Activated naive CD8-positive, alpha-beta T cell treated with anti-CD3 and anti-CD28 coated beads, Interleukin-2, amount 50 U/mL, for 24 hours (primary cell): ENCODE data around the gene SLC47A2.

Experiments
- ATAC-seq: fragments of 150-1000 bp; cut with Tn5 transposase; one replicate; pipeline ENCODE4 v1.10.0; 2021
- DNase-seq: peaks from one replicate; pipeline ENCODE4 v3.0.0; 2021
- H3K27ac Mint-ChIP-seq: one replicate; pipeline ENCODE4 v1.8.0; 2021; ENCODE audit warnings: mild to moderate bottlenecking, mixed read lengths
- H3K27me3 Mint-ChIP-seq: one replicate; pipeline ENCODE4 v1.8.0; 2021; ENCODE audit warnings: mixed read lengths
- H3K36me3 Mint-ChIP-seq: one replicate; pipeline ENCODE4 v1.8.0; 2021; ENCODE audit warnings: low read depth, mixed read lengths
- H3K4me1 Mint-ChIP-seq: one replicate; pipeline ENCODE4 v1.8.0; 2021; ENCODE audit warnings: mixed read lengths
- H3K4me3 Mint-ChIP-seq: one replicate; pipeline ENCODE4 v1.8.0; 2021; ENCODE audit warnings: mild to moderate bottlenecking, moderate library complexity, mixed read lengths
- H3K9me3 Mint-ChIP-seq: one replicate; pipeline ENCODE4 v1.8.0; 2021; ENCODE audit warnings: mixed read lengths

SLC47A2 gene

GRCh38 chr17:19752216-19753050 lies 36.0 kb upstream of the SLC47A2 start:
- no peak overlapping the region for H3K4me3 Mint-ChIP-seq
- no peak overlapping the region for H3K27ac Mint-ChIP-seq

GRCh38 chr17:19750835-19751234 lies 34.5 kb upstream of the SLC47A2 start:
- no peak overlapping the region for H3K27ac Mint-ChIP-seq
- peaks cover 11% of the 10 kb centered on the region for H3K27me3 Mint-ChIP-seq
- peaks cover 18% of the 10 kb centered on the region for H3K4me1 Mint-ChIP-seq
- no peaks in the 10 kb centered on the region for H3K36me3 Mint-ChIP-seq
- no peaks in the 10 kb centered on the region for H3K9me3 Mint-ChIP-seq
- DNase-seq, result no peak
- H3K4me3 Mint-ChIP-seq, result no peak overlapping the region
- no peak for ATAC-seq

More at GRCh38 chr17:19752216-19753050, 36.0 kb upstream of the SLC47A2 start:
- Mint-ChIP-seq H3K4me1 (peaks cover 24% of the 10 kb centered on the region), H3K36me3 (no peaks in the 10 kb centered on the region), H3K9me3 (no peaks in the 10 kb centered on the region), H3K27me3 (peaks cover 15% of the 10 kb centered on the region)
- DNase-seq (no peak), ATAC-seq (no peak)

DNA sequence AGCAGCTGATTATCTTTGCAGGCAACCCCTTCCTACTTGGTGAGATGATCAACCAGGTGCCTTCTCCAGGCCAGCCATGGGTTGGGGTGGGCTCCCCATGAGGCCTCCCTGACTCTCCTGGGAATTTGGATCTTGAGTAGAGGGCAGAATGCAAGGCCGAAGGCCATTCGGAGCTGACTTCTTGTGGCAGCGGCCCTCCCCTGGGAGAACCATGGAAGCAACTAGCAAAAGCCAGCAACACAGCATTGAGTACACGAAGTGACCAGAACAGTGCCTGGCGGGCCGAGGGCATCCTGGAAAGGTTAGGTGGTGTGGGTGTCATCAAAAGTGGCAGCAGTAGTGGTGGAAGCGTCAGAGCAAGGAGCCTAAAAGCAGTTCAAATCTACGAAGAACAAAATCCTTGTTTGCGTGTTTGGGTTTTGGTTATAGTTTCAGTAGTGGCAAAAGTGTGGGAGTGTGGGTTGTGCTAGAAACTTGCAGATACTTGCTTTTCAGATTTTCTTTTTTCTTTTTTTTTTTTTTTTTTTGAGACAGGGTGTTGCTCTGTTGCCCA lies 33.7 kb upstream of the SLC47A2 start:
- ATAC-seq, result no peak
- Mint-ChIP-seq H3K36me3 (no peaks in the 10 kb centered on the region), H3K9me3 (no peaks in the 10 kb centered on the region), H3K4me3 (no peak overlapping the region), H3K4me1 (peaks cover 14% of the 10 kb centered on the region), H3K27me3 (peaks cover 9% of the 10 kb centered on the region), H3K27ac (no peak overlapping the region)
- DNase-seq, result no peak

- no peak overlapping the region for H3K4me3 Mint-ChIP-seq
- no peaks in the 10 kb centered on the region for H3K9me3 Mint-ChIP-seq
- no peak overlapping the region for H3K27ac Mint-ChIP-seq
- H3K4me1 Mint-ChIP-seq, result peaks cover 8% of the 10 kb centered on the region
- ATAC-seq (no peak), DNase-seq (no peak)
- no peaks in the 10 kb centered on the region for H3K36me3 Mint-ChIP-seq
- peaks cover 9% of the 10 kb centered on the region for H3K27me3 Mint-ChIP-seq
Measured at GRCh38 chr17:19748807-19749193, 32.4 kb upstream of the SLC47A2 start.

DNA sequence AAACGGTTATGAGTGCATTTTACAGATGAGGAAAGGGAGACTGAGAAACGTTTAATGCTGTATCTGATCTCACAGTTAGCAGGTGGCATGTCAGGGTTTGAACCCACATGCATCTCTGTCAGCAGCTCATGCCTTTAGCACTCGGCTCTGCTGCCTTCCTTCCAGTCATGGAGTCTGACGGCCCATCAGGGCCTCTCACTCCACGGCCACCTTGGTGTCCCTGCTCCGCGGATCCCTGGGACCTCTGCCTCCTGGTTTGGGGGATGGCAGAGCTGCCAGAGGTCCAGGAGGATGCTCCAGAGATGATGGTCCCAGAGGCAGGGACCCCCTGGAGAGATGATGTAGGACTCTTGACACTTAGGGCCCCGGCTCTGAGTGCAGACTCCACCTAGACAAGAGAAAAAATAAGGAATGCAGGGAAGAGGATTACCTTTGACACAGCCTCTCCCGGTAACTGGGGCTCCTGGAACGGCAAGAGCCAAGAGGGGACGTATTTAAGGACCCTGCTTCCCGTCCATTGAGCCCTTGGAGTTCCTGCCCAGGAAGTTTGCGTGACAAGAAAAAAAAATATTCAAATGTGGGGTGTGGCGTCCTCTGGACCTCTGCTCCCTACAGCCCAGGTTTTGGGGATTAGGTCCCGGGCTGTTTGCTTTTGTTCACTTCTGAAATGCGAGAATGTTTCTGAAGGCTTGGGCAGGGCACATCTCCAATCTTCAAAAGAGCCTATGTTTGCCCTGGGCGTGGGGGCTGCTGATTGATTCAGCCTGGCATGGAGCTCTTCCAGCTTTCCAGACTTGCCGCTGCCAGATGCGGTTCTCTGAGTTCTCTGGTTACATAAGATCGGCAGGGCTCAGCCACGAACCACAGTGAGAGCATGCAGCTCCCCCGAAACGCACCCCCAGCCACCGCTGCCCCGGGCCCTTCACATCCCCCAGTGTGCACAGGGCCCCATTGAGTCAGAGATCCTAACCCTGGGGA lies 31.7 kb upstream of the SLC47A2 start, which contains the start of gene ALDH3A1:
TSS of gene ALDH3A1 (minus strand) at position 470 of the 978 bp plus-strand sequence. CDS start 3,169 bp downstream, outside the sequence.
- Mint-ChIP-seq H3K36me3 (no peaks in the 10 kb centered on the region), H3K4me3 (no peak within 1 kb of the TSS), H3K4me1 (peaks cover 8% of the 10 kb centered on the region), H3K27me3 (peaks cover 9% of the 10 kb centered on the region), H3K9me3 (no peaks in the 10 kb centered on the region), H3K27ac (no peak within 1 kb of the TSS)
- ATAC-seq (no peak), DNase-seq (no peak)

GRCh38 chr17:19747159-19747719 lies 30.9 kb upstream of the SLC47A2 start:
- Mint-ChIP-seq H3K27ac (no peak overlapping the region), H3K9me3 (no peaks in the 10 kb centered on the region), H3K4me3 (no peak overlapping the region), H3K4me1 (peaks cover 8% of the 10 kb centered on the region), H3K36me3 (no peaks in the 10 kb centered on the region), H3K27me3 (peaks cover 7% of the 10 kb centered on the region)
- ATAC-seq (no peak), DNase-seq (no peak)

GRCh38 chr17:19746517-19746916 lies 30.1 kb upstream of the SLC47A2 start:
- DNase-seq (no peak), ATAC-seq (no peak)
- no peaks in the 10 kb centered on the region for H3K36me3 Mint-ChIP-seq
- H3K27ac Mint-ChIP-seq, result no peak overlapping the region
- no peak overlapping the region for H3K4me3 Mint-ChIP-seq
- peaks cover 5% of the 10 kb centered on the region for H3K27me3 Mint-ChIP-seq
- peaks cover 5% of the 10 kb centered on the region for H3K4me1 Mint-ChIP-seq
- H3K9me3 Mint-ChIP-seq, result no peaks in the 10 kb centered on the region

- ATAC-seq (peak; percentile 82), DNase-seq (peak; percentile 93)
- Mint-ChIP-seq H3K27me3 (peaks cover 2% of the 10 kb centered on the region), H3K27ac (no peak overlapping the region), H3K9me3 (no peaks in the 10 kb centered on the region), H3K36me3 (no peaks in the 10 kb centered on the region), H3K4me3 (peak overlapping the region; percentile 67), H3K4me1 (peaks cover 5% of the 10 kb centered on the region)
Measured at GRCh38 chr17:19744922-19745757, 28.8 kb upstream of the SLC47A2 start.

DNA sequence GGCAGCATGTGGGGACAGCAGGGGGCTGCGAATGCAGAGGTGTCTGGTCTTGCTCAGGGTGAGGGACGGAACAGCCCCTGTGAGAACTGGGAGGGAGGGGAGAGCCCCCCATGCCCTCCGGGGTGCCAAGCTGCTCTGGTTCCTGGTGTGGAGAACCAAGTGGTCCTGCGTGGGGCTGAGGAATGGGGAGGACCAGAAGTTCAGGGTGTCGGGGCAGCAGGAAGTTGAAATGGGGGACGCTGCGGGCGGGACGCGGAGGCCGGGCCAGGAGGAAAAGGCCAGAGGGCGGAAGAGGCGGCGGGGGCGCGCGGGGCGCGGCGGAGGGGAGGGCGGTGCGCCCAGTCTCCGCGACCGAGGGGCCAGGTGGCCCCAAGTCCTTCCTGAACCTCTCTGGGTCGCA lies 28.1 kb upstream of the SLC47A2 start:
- ATAC-seq (peak; percentile 11), DNase-seq (no peak)
- Mint-ChIP-seq H3K27me3 (peaks cover 2% of the 10 kb centered on the region), H3K36me3 (no peaks in the 10 kb centered on the region), H3K9me3 (no peaks in the 10 kb centered on the region), H3K4me3 (peak overlapping the region; percentile 67), H3K4me1 (peaks cover 5% of the 10 kb centered on the region), H3K27ac (peak overlapping the region; percentile 60)

- Mint-ChIP-seq H3K4me1 (peaks cover 5% of the 10 kb centered on the region), H3K4me3 (peak overlapping the region; percentile 67), H3K36me3 (no peaks in the 10 kb centered on the region), H3K27ac (no peak overlapping the region), H3K27me3 (peaks cover 2% of the 10 kb centered on the region), H3K9me3 (no peaks in the 10 kb centered on the region)
- DNase-seq, result no peak
- ATAC-seq, result no peak
Measured at GRCh38 chr17:19743101-19744100, 27.0 kb upstream of the SLC47A2 start.

DNA sequence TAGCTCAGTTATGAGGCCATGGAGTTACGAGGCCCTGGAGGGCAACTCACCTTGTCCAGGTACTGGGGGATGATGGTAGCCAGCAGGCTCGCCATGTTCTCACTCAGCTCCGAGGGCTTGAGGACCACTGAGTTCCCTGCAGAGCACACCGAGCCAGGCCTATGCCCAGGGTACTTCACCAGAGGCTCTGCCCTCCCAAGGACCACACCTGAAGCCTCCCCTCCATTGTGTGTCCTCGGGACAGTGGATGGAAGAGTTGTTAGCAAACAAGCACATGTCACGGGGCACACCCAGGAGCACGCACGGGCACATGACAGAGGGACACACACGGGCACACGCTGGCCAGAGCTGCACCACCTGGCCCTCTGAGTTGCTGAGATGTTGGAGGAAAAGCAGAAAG lies 26.1 kb upstream of the SLC47A2 start:
- no peak overlapping the region for H3K27ac Mint-ChIP-seq
- no peak overlapping the region for H3K4me3 Mint-ChIP-seq

DNA sequence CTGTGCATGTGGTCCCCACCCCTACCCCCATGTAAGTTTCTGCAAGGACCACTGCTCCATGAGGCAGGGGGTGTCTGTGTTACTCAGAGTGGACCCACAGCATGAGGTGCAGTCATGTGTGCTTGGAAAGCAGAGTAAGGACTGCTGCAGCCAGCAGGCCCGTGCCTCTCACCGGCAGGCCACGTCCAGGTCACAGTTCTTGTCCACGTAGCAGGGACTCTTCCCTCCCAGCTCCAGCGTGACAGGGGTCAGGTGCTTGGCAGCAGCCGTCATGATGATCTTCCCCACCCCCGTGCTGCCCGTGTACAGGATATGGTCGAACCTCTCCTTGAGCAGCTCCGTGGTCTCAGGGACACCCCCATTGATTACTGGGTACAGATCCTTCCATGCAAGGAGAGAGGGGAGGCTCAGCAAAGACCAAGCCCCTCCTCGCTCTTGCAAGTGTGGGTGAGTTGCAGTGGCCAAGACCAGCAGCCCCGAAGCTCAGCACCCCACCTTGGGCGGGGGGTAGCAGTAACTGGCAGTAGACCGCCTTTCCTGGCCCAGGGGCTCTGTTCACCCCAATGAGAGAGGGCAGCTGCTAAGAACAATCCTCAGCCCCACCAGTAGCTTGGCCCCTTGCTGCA lies 25.6 kb upstream of the SLC47A2 start:
- DNase-seq, result no peak
- ATAC-seq, result no peak
- H3K4me1 Mint-ChIP-seq, result peaks cover 5% of the 10 kb centered on the region
- H3K36me3 Mint-ChIP-seq, result no peaks in the 10 kb centered on the region
- H3K9me3 Mint-ChIP-seq, result no peaks in the 10 kb centered on the region
- H3K27me3 Mint-ChIP-seq, result peaks cover 2% of the 10 kb centered on the region
- no peak overlapping the region for H3K4me3 Mint-ChIP-seq
- H3K27ac Mint-ChIP-seq, result no peak overlapping the region

More for the DNA sequence above, 26.1 kb upstream of the SLC47A2 start:
- DNase-seq (no peak), ATAC-seq (no peak)
- H3K9me3 Mint-ChIP-seq, result no peaks in the 10 kb centered on the region
- H3K4me1 Mint-ChIP-seq, result peaks cover 5% of the 10 kb centered on the region
- H3K36me3 Mint-ChIP-seq, result no peaks in the 10 kb centered on the region
- peaks cover 2% of the 10 kb centered on the region for H3K27me3 Mint-ChIP-seq
